Sigmoid colon (tissue), 7 donors: ENCODE results near the gene DNASE2B. TPM values are rescaled to one million over a fixed set of nuclear protein-coding genes. Genes with fewer than 3 reads are reported as not detected.

Experiments
- DNase-seq: peaks from one replicate; pipeline ENCODE4 v3.0.0-alpha.2; 2019
- H3K27ac ChIP-seq, 4 donors: fragments of 200-600 bp; sonication (generic); one replicate each; pipeline ENCODE4 v1.5.1; 2016 to 2019; ENCODE audit warnings: mild to moderate bottlenecking in 1 of 4
- H3K27me3 ChIP-seq, 3 donors: fragments of 200-600 bp; sonication (generic); one replicate each; pipeline ENCODE4 v1.5.1; 2019; ENCODE audit warnings: mild to moderate bottlenecking in 1 of 3
- H3K36me3 ChIP-seq, 4 donors: fragments of 200-600 bp; sonication (generic); one replicate each; pipeline ENCODE4 v1.5.1; 2016 to 2019
- H3K4me1 ChIP-seq, 4 donors: fragments of 200-600 bp; sonication (generic); one replicate each; pipeline ENCODE4 v1.5.1; 2017 to 2019
- H3K4me3 ChIP-seq, 4 donors: fragments of 200-600 bp; sonication (generic); one replicate each; pipeline ENCODE4 v1.5.1; 2017 to 2019; ENCODE audit warnings: mild to moderate bottlenecking in 2 of 4, moderate library complexity in 1 of 4
- H3K9me3 ChIP-seq, 4 donors: fragments of 200-600 bp in 3 of 4; sonication (generic) in 3 of 4; one replicate each; pipeline versions ENCODE4 v1.5.1 to v1.6.1; 2013 to 2019
- CTCF ChIP-seq, 4 experiments: fragments of 450-650 bp in 3 of 4; fragments of 200-600 bp in 1 of 4; IDR thresholded peaks; one replicate each; pipeline ENCODE4 v1.5.1; 2016 to 2019; ENCODE audit warnings: antibody characterized with exemption in 4 of 4, mild to moderate bottlenecking in 3 of 4, moderate library complexity in 2 of 4
- EP300 ChIP-seq, 4 donors: sonication (generic); formaldehyde crosslinking; IDR thresholded peaks; one replicate each; pipeline ENCODE4 v1.6.1; 2017; ENCODE audit warnings: antibody characterized with exemption in 4 of 4
- POLR2A ChIP-seq, 2 donors: fragments of 450-650 bp; IDR thresholded peaks; one replicate each; pipeline ENCODE4 v1.6.1; 2016; ENCODE audit warnings: antibody characterized with exemption in 2 of 2, mild to moderate bottlenecking in 2 of 2, moderate library complexity in 2 of 2
- POLR2AphosphoS5 ChIP-seq, 4 donors: sonication (generic); formaldehyde crosslinking; IDR thresholded peaks; one replicate each; pipeline ENCODE4 v1.6.1; 2017; ENCODE audit warnings: antibody characterized with exemption in 4 of 4
- WGBS, 2 donors: extraction: QIAGEN DNeasy Blood & Tissue Kit; methylation state at CpG; one replicate each; pipeline ENCODE4 v1.1.7; 2013; 5-methylcytosine and 5-hydroxymethylcytosine counted together
- intact Hi-C: fragments of 100-400 bp; cut with DNase I; formaldehyde crosslinking; loops from one replicate; pipeline ENCODE4 v1.15.1; 2023
- polyA plus RNA-seq, 3 donors: library from polyadenylated mRNA; stranded (reverse); fragments of 200-250 nt; gene quantifications; one replicate each; pipeline ENCODE4 v1.2.3, GENCODE V29; 2013
- total RNA-seq, 4 donors: library from RNA; depleted of rRNA; stranded (reverse); fragments of >200 nt; gene quantifications; one replicate each; pipeline ENCODE4 v1.1.0, GENCODE V29; 2016
- donor health status: healthy with polysubstance abuse.
- donor health status: Bipolar disorder and iron deficiency.
- donor health status: healthy.

DNASE2B gene
- total RNA-seq = under 1 TPM in 1 of 4 donors, not detected in 3; 0.99 TPM
- polyA plus RNA-seq = under 1 TPM in 1 of 3 donors, not detected in 2; 0.38 TPM

- Histone ChIP-seq H3K4me3 (no peak within 1 kb of the TSS), H3K4me1 (no peaks in the 10 kb centered on the region), H3K27ac (no peak within 1 kb of the TSS), H3K36me3 (no peaks in the 10 kb centered on the region), H3K9me3 (no peaks in the 10 kb centered on the region), H3K27me3 (no peaks in the 10 kb centered on the region)
- DNase-seq = no peak
- TF ChIP-seq POLR2AphosphoS5 (IDR thresholded peaks at IDR 0.05) (no peak), EP300 (IDR thresholded peaks at IDR 0.05) (no peak), CTCF (IDR thresholded peaks at IDR 0.05) (no peak), POLR2A (IDR thresholded peaks at IDR 0.05) (no peak)
- intact Hi-C loops = no loop called here
- WGBS, 2 donors = 89 to 93% methylated on average over 11 of the region's 11 CpGs
Observed at GRCh38 chr1:84398175-84399155, at the start of gene DNASE2B. Gene DNASE2B (plus strand): TSS chr1:84398484. CDS start chr1:84398565, 81 bp downstream.

- Histone ChIP-seq H3K9me3 (no peaks in the 10 kb centered on the region), H3K4me1 (peaks cover 0 to 10% (median under 1%) of the 10 kb centered on the region in 4 donors), H3K36me3 (no peaks in the 10 kb centered on the region), H3K27ac (no peak overlapping the region), H3K4me3 (no peak overlapping the region), H3K27me3 (no peaks in the 10 kb centered on the region)
- intact Hi-C loops = no loop called here
- TF ChIP-seq POLR2AphosphoS5 (IDR thresholded peaks at IDR 0.05) (no peak), CTCF (IDR thresholded peaks at IDR 0.05) (no peak), POLR2A (IDR thresholded peaks at IDR 0.05) (no peak), EP300 (IDR thresholded peaks at IDR 0.05) (no peak)
- 93 to 98% methylated on average over 1 of the region's 1 CpG for whole genome bisulfite sequencing, 2 donors
- no peak for DNase-seq
Observed at GRCh38 chr1:84348759-84349158, 49.5 kb upstream of the DNASE2B start.

GRCh38 chr1:84350104-84350503 is 48.2 kb upstream of the DNASE2B start:
- WGBS, 2 donors = 12 to 43% methylated on average over 3 of the region's 3 CpGs
- H3K4me1 ChIP-seq = peaks cover 0 to 13% (median 4%) of the 10 kb centered on the region in 4 donors
- TF ChIP-seq EP300 (IDR thresholded peaks at IDR 0.05) (no peak), CTCF (IDR thresholded peaks at IDR 0.05) (no peak), POLR2A (IDR thresholded peaks at IDR 0.05) (no peak), POLR2AphosphoS5 (IDR thresholded peaks at IDR 0.05) (no peak)
- H3K9me3 ChIP-seq = no peaks in the 10 kb centered on the region
- no peak for DNase-seq
- H3K27ac ChIP-seq = no peak overlapping the region
- H3K4me3 ChIP-seq = no peak overlapping the region
- no peaks in the 10 kb centered on the region for H3K27me3 ChIP-seq
- intact Hi-C loops = no loop called here
- no peaks in the 10 kb centered on the region for H3K36me3 ChIP-seq

- no peak for DNase-seq
- no peaks in the 10 kb centered on the region for H3K27me3 ChIP-seq
- peaks cover 0 to 13% (median 4%) of the 10 kb centered on the region in 4 donors for H3K4me1 ChIP-seq
- TF ChIP-seq EP300 (IDR thresholded peaks at IDR 0.05) (no peak), POLR2A (IDR thresholded peaks at IDR 0.05) (no peak), POLR2AphosphoS5 (IDR thresholded peaks at IDR 0.05) (no peak), CTCF (IDR thresholded peaks at IDR 0.05) (no peak)
- intact Hi-C loops = no loop called here
- 28 to 71% methylated on average over 3 of the region's 3 CpGs for WGBS, 2 donors
- H3K27ac ChIP-seq = no peak overlapping the region
- H3K9me3 ChIP-seq = no peaks in the 10 kb centered on the region
- H3K4me3 ChIP-seq = no peak overlapping the region
- H3K36me3 ChIP-seq = no peaks in the 10 kb centered on the region
Observed at GRCh38 chr1:84350550-84350949, 47.7 kb upstream of the DNASE2B start.
